HL-60 (cell line): ENCODE measurements around the gene CUL5.
"Not testable (repeated sequence)": the region's sequence is repeated elsewhere in the genome, so short reads cannot be mapped to it uniquely, and the experiment has no call there.

Source experiments
- DNase-seq, 2 experiments: peaks; one replicate each; pipeline ENCODE4 v3.0.0-alpha.2; 2010 to 2020; ENCODE audit warnings: low read depth in 1 of 2, low spot score in 1 of 2
- H3K27ac ChIP-seq: fragments of 250-450 bp; sonication (Bioruptor Pico); replicated peaks from 2 replicates; pipeline ENCODE4 v1.5.1; 2020; ENCODE audit warnings: mild to moderate bottlenecking, moderate library complexity
- H3K27me3 ChIP-seq: fragments of 250-450 bp; sonication (Bioruptor Pico); 2 replicates; pipeline ENCODE4 v1.5.1; 2021; ENCODE audit warnings: mild to moderate bottlenecking, moderate library complexity; ENCODE audit not compliant: insufficient read depth, poor library complexity, severe bottlenecking
- H3K4me3 ChIP-seq: replicated peaks from 2 replicates; pipeline ENCODE4 v1.5.1; 2011; ENCODE audit warnings: mild to moderate bottlenecking, control low read depth, low read length; ENCODE audit not compliant: insufficient read depth
- CTCF ChIP-seq: IDR thresholded peaks from one replicate; pipeline ENCODE4 v1.5.1; 2011; ENCODE audit warnings: low read length, control low read depth, inconsistent platforms; ENCODE audit not compliant: insufficient read depth
- GABPA ChIP-seq: IDR thresholded peaks from 2 replicates; pipeline ENCODE4 v1.6.1; 2012; ENCODE audit warnings: low read depth
- POLR2AphosphoS5 ChIP-seq: IDR thresholded peaks from 2 replicates; pipeline ENCODE4 v1.6.1; 2012; ENCODE audit warnings: low read depth
- REST ChIP-seq: IDR thresholded peaks from 2 replicates; pipeline ENCODE4 v1.6.1; 2012; ENCODE audit warnings: low read depth; ENCODE audit not compliant: insufficient replicate concordance
- SPI1 ChIP-seq: IDR thresholded peaks from 2 replicates; pipeline ENCODE4 v1.6.1; 2012; ENCODE audit warnings: low read depth, mild to moderate bottlenecking, borderline replicate concordance

Gene CUL5

GRCh38 chr11:108125096-108125495 is 116.4 kb downstream of the CUL5 start:
- H3K4me3 ChIP-seq = no peak overlapping the region
- no peak overlapping the region; the same call in 1 of the 2 replicates for H3K27ac ChIP-seq
- no peaks in the 10 kb centered on the region for H3K27me3 ChIP-seq
- TF ChIP-seq GABPA = no peak
- TF ChIP-seq CTCF = no peak
- no peak for TF ChIP-seq POLR2AphosphoS5
- TF ChIP-seq SPI1 = no peak
- no peak for DNase-seq

GRCh38 chr11:108128772-108129171 is 120.1 kb downstream of the CUL5 start:
- Histone ChIP-seq H3K27me3 (no peaks in the 10 kb centered on the region), H3K27ac (no peak overlapping the region), H3K4me3 (no peak overlapping the region)
- TF ChIP-seq POLR2AphosphoS5 (no peak), SPI1 (no peak), REST (no peak), GABPA (no peak), CTCF (no peak)
- no peak for DNase-seq

GRCh38 chr11:108131993-108132392 is 123.3 kb downstream of the CUL5 start:
- H3K4me3 ChIP-seq = no peak overlapping the region
- DNase-seq = no peak
- H3K27me3 ChIP-seq = no peaks in the 10 kb centered on the region
- no peak overlapping the region for H3K27ac ChIP-seq
- TF ChIP-seq GABPA = no peak
- no peak for TF ChIP-seq POLR2AphosphoS5
- no peak for TF ChIP-seq REST
- no peak for TF ChIP-seq CTCF
- TF ChIP-seq SPI1 = no peak

- not testable (repeated sequence) for H3K27me3 ChIP-seq, H3K27ac ChIP-seq, H3K4me3 ChIP-seq, DNase-seq
Observed at GRCh38 chr11:108132993-108133538, 124.4 kb downstream of the CUL5 start.
